GM18505 (cell line): ENCODE measurements around the gene SUGP2.

Experiments used
- ATAC-seq: cut with Tn5 transposase; IDR thresholded peaks from one replicate; pipeline ENCODE4 v1.9.1; 2021; ENCODE audit not compliant: unreplicated experiment
- POLR2A ChIP-seq: IDR thresholded peaks from 4 replicates; pipeline ENCODE4 v1.6.1; 2011; ENCODE audit warnings: borderline replicate concordance; ENCODE audit not compliant: insufficient read depth, insufficient read length; ENCODE audit errors: extremely low read depth

SUGP2 gene

DNA sequence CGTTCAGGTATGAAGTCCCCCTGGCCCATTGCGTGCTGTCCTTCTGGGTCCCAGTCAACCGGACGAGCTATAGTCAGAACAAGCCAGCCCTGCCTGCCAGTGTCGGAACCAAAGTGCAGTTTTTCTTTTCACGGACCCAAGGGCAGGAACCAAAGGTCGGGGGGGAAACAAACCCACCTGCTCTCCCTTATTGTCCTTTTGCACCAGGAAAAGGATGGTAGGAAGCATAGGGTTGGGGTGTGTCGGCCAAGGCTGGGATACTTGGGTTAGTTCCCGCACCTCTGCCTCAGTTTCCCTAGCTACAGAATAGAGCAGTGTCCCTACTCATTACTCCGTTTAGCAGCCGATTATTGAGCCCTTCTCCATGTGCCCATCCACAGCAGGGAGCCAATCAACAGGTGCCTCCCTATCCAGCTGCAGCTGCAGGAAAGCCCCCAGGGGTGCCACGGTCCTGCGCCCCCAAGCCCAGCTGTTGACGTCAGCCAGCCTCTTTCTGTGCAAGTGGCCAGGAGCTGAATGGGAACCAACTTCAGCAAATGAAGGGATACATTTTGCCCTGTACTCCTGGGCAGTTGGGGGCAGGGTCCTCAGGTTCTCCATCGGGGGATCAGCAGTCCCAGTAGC, 21.1 kb upstream of the SUGP2 start:
- no peak for TF ChIP-seq POLR2A
- ATAC-seq: no peak

DNA sequence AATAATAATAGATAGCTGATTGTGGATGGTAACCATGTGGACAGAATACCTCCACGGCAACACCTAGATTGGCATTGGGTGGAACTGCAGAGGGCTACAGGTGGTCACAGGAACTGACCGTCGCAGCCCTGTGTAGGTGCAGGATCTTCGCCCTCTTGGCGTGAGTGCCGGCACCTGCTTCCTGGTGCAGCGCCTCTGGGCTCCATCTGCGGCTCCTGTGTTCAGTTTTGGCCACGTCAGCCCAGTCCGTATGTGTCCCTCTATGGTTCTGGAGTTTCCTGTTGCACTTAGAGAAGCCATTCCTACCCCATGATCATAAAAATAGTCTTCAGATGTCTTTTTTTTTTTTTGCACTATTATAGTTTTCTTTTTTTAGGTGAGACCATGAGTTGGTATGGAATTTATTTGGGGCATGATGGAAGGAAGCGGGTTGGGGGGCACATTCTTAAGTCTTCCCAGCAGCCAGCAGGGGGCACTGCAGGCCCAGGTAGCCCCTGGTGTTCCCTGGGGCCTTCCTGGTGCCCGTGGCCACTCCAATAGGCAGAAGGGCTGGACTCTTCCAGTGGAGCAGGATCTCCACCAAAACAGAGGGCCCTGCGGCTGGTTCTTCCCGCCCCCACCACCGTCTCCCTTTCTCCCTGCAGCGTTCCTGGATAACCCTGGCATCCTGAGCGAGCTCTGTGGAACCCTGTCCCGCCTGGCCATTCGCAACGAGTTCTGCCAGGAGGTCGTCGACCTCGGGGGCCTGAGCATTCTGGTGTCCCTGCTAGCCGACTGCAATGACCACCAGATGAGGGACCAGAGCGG, 20.4 kb upstream of the SUGP2 start:
- no peak for TF ChIP-seq POLR2A
- no peak for ATAC-seq

DNA sequence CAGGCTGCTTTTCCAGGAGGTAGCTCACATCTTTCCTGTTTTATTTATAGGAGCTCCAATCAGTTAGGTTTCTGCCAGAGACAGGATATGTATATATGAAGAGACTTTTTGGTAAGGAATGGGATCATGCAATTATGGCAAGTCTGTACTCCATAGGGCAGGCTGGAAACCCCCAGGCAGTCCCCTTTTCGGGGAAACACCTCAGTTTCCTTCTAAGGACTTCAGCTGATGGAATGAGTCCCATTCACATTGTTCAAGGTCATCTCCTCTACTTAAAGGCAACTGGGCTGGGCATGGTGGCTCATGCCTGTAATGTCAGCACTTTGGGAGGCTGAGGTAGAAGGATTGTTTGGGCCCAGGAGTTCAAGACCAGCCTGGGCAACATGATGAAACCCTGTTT, 19.6 kb upstream of the SUGP2 start:
- no peak for ATAC-seq
- TF ChIP-seq POLR2A: no peak

DNA sequence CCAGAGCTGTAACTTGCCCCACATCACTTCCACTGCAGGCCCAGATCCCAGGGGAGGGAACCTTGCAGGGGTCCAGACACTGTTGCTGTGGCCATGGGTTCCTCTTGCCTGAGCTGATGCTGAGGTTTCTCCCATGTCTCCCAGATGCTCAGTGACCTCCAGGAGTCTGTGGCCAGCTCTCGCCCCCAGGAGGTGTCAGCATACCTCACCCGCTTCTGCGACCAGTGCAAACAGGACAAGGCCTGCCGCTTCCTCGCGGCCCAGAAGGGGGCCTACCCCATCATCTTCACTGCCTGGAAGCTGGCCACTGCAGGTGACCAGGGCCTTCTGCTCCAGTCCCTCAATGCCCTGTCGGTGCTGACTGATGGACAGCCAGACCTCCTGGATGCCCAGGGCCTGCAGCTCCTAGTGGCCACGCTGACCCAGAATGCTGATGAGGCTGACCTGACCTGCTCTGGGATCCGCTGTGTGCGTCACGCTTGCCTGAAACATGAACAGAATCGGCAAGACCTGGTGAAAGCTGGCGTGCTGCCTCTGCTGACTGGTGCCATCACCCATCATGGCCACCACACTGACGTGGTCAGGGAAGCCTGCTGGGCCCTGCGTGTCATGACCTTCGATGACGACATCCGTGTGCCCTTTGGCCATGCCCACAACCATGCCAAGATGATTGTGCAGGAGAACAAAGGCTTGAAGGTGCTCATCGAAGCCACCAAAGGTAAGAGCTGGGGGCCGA, 18.3 kb upstream of the SUGP2 start:
- TF ChIP-seq POLR2A: no peak
- no peak for ATAC-seq

DNA sequence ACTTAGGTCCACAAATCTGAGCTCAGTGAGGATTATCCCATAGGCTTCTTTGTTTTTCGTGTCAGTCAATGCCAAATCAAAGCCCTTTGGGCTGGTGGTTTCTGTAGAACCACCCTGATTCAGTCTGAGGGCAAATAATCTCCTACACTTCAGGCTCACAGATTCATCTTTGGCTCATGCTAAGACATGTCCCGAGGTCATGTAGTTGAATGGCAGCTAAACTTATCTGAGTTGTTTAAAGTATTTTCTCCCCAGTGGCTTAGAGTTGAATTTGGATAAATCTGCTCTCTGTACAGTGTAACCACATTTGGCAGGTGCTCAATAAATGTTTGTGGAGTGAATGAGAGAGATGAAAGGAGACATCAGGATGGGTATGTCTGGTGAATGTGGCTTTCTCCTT, 17.4 kb upstream of the SUGP2 start:
- ATAC-seq: no peak
- no peak for TF ChIP-seq POLR2A

DNA sequence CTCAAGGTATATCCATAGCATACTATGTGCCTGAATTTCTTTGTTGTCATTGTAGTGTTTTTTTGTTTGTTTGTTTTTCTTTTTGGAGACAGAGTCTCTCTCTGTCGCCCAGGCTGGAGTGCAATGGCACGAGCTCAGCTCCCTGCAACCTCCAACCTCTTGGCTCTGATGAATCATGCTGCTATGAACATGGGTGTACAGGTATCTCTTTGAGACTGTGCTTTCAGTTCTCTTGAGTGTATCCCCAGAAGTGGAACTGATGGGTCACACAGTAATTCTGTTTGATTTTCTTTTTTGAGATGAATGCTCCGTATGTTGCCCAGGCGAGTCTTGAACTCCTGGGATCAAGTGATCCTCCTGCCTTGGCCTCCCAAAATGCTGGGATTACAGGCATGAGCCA, 16.8 kb upstream of the SUGP2 start:
- no peak for TF ChIP-seq POLR2A
- no peak for ATAC-seq

DNA sequence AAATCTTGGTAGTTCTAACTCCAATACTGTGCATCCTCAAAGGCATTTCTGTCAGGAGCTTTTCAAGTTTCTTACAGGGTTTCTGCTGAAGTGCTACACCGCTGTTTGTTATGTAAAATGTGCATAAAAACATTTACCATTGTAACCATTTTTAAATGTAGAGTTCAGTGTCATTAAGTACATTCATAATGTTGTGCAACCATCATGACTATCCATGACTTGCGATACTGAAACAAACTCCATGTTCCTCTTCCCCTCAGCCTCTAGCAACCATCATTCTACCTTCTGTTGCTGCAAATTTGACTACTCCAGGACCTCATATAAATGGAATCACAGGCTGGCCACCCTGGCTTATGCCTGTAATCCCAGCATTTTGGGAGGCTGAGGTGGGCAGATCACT, 16.1 kb upstream of the SUGP2 start:
- no peak for ATAC-seq
- no peak for TF ChIP-seq POLR2A

DNA sequence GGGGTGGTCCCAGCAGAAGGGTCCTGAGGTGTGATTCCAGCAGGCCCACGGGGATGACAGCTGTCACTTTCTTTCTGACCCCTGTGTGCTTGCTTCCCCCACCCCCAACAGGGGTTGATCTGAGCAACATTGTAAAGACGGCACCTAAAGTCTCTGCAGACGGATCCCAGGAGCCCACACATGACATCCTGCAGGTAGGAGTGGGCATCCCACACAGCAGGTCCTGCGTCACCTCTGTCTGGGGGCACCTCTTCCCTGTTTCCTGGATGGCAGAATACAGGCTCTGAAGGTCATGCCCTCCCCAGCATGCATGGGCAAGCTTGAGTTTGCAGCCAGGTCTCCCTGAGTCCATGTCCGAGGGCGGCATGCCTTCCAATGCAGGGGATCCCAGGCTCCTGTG, 10.6 kb upstream of the SUGP2 start:
- TF ChIP-seq POLR2A: no peak
- ATAC-seq: no peak

DNA sequence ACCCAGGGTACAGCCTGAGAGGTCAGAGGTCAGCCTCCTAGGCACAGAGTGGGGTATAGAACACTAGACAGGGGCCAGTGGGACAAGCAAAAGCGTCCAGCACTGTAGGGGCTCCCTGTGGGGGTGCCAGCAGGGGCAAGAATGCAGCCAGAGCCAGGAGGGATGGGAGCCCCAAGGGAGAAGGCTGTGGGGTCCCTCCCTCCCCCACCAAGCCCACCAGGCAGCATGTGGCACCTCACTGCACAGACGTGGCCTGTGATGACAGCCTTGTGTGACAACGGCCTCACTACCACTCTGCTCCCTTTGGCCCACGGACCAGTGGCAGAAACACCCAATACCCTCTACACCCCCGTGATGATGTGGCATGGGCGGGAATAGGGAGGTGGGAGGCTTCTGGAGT, 10.2 kb upstream of the SUGP2 start:
- no peak for TF ChIP-seq POLR2A

DNA sequence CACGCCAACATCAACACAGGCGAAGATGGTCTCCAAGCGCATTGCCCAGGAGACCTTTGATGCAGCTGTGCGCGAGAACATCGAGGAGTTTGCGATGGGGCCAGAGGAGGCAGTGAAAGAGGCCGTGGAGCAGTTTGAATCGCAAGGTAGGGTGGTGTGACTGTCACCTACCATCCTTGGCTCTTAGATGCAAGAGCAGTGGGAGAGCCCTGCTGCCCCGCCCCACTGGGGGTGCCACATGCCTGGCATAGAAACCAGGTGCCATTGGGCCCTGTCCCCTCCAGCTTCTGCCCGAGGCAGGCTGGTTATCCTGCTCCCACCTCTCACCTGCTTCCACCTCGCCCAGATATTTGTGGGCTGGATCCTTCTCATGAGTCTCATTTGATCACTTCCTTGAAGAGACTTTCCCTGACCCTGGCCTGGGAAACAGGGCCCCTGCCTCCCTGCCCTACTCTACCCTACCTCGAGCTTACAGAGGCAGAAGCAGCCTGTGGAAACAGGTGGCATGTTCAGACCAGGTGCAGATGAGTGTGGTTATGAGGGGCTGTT, 9.5 kb upstream of the SUGP2 start:
- no peak for ATAC-seq
- TF ChIP-seq POLR2A: no peak

More for the DNA sequence above, 10.2 kb upstream of the SUGP2 start:
- ATAC-seq: no peak

DNA sequence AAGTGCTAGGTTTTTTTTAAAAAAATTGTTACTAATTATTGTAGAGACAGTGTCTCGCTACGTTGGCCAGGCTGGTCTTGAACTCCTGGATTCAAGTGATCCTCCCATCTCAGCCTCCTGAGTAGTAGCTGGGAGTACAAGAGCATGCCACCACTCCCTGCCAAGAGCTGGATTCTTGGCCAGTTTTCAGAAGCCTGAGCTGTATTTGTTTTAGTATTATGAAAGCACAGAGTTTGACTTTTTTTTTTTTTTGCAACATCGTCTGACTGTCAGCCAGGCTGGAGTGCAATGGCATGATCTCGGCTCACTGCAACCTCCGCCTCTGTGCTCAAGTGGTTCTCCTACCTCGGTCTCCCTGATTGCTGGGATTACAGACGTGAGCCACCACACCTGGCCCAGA, 7.1 kb upstream of the SUGP2 start:
- ATAC-seq: no peak

DNA sequence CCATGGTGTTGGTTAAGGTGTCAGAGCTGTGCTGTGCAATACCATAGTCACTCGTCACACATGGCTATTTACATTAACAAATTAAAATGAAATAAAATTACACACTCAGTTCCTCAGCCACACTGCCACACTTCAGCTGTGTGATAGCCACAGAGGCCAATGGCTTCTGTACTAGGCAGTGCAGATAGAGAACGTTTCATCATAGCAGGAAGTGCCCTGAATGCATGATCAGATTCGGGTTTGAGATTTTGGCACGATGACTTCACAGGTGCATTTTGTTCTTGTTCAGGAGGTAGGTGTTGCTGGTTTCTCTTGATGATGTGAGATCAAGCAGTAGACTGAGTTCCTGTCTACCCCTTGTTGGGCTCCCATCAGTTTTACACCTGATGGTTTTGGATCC, 6.6 kb upstream of the SUGP2 start:
- no peak for ATAC-seq
- no peak for TF ChIP-seq POLR2A

More for the DNA sequence above, 7.1 kb upstream of the SUGP2 start:
- TF ChIP-seq POLR2A: no peak

DNA sequence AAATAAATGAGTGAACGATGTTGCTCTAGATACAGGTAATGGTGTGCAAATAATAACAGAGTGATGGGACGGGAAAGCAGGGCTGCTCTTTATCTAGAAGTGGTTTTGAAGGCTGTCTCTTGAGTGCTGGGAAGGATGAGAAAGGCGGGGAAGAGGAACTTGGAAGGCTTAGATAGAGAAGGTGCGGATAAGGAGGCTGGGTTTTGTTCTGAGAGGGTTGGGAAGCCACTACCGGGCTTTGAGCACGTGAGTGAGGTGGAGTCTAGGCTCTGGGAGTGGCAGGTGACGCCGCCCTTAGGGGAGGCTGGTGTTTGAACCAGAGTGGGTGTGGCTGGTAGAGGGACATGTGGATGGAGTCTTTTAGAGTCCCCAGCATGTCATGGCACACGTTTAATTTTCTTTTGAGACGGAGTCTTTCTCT, 897 bp upstream of the SUGP2 start:
- TF ChIP-seq POLR2A: no peak

DNA sequence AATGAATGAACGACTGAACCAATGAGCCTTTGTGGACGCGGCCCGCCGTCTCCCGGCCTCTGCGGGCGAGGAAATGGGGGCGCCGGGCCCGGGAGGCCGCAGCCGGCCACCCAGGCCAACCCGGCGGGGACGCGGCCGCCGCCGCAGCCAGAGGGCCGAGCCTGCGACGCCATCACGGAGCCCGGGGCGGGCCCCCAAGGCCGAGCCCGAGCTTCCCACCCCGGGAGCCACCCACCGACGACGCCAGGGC, 216 bp downstream of the SUGP2 start:
- no peak for TF ChIP-seq POLR2A
- ATAC-seq: no peak

More for the DNA sequence above, 897 bp upstream of the SUGP2 start:
- no peak for ATAC-seq
